Activated CD8-positive, alpha-beta memory T cell treated with anti-CD3 and anti-CD28 coated beads, Interleukin-2, amount 10 ng/mL, durations not matched to agents 7 days and 5 days (primary cell): ENCODE results near the gene ATP6V1G1. TPM values are rescaled to one million over a fixed set of nuclear protein-coding genes. Genes with fewer than 3 reads are reported as not detected.

Experiments used
- ATAC-seq: fragments of 150-1000 bp; cut with Tn5 transposase; one replicate; pipeline ENCODE4 v1.10.0; 2021; ENCODE audit warnings: moderate library complexity
- CTCF ChIA-PET: fragments of 350-600 bp; sonication (Branson Sonifier 250); formaldehyde crosslinking; loops from one replicate; lab custom pipeline; 2021; ENCODE audit warnings: antibody characterized with exemption; lab: Charles Lee
- DNase-seq: peaks from one replicate; pipeline ENCODE4 v3.0.0-alpha.2; 2020
- H3K27ac Mint-ChIP-seq: one replicate; pipeline ENCODE4 v1.8.0; 2021; ENCODE audit warnings: mild to moderate bottlenecking, mixed read lengths
- H3K27me3 Mint-ChIP-seq: one replicate; pipeline ENCODE4 v1.8.0; 2021; ENCODE audit warnings: mixed read lengths
- H3K36me3 Mint-ChIP-seq: one replicate; pipeline ENCODE4 v1.8.0; 2021; ENCODE audit warnings: mild to moderate bottlenecking, mixed read lengths
- H3K4me1 Mint-ChIP-seq: one replicate; pipeline ENCODE4 v1.8.0; 2021; ENCODE audit warnings: mixed read lengths
- H3K4me3 Mint-ChIP-seq: one replicate; pipeline ENCODE4 v1.8.0; 2021; ENCODE audit warnings: mild to moderate bottlenecking, moderate library complexity, mixed read lengths
- H3K9me3 Mint-ChIP-seq: one replicate; pipeline ENCODE4 v1.8.0; 2022; ENCODE audit warnings: low read depth, mixed read lengths
- total RNA-seq, 2 experiments: library from RNA; stranded (reverse); gene quantifications; one replicate each; pipeline ENCODE4 v1.2.3, GENCODE V29; 2021

ATP6V1G1 gene
- total RNA-seq, 2 experiments from 2014 or later = 62.4 to 66.7 TPM

DNA sequence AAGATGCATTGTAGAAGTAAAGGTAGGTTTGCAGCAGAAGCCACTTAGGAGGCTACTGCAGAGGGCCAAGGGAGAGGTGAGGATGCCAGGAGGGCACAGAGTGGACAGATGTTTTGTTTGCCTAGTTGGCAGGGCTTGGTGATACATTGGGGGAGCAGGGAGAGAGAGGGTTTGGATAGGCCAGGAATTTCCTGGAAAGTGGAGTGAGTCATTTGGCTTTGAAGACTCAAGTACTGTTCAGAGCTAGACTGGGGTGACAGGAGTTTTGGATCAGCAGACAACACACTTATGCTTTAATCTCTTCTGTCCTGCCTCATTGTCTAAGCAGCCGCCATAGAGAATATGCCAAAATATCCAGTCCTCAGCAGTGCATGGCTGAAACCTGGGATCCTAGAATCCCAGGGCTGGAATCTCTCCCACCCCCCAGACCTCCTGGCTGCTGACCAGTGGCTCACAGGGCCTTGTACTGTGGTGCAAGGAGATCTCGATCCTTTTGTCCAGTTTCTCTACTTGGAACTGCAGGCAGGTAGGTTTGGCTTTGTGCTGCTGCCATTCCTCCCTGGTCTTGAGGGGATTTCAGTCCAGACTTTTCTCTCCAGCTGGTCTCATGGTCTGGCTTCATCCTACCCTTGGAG is 34.5 kb downstream of the ATP6V1G1 start:
- Mint-ChIP-seq H3K4me1 (peaks cover 13% of the 10 kb centered on the region), H3K36me3 (peaks cover 38% of the 10 kb centered on the region), H3K4me3 (no peak overlapping the region), H3K9me3 (no peaks in the 10 kb centered on the region), H3K27ac (no peak overlapping the region), H3K27me3 (no peaks in the 10 kb centered on the region)
- CTCF ChIA-PET = interaction anchor here (1.1 kb wide), 1 partner anchor 111 kb away, joined by 3 read pairs; no protein-coding TSS in a partner anchor
- no peak for DNase-seq
- ATAC-seq = no peak

DNA sequence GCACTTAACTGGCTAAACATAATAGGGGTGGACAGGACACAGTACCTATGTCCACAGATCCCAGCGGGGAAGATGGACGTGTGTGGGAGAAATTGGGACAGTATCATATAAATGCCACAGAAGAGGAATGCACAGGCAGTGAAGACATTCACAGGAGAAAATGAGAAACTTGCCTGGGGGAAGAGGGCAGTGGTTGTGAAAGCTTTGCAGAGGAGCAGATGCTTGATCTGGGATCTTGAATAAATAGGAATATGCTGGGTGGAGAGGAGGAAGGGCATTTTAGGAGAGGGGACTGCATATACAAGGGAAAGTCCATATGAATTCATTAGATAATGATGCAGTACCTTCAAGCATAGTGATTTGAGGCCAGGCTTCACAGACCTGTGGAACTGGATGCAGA is 37.1 kb downstream of the ATP6V1G1 start:
- CTCF ChIA-PET = interaction anchor here (1.4 to 1.5 kb wide), 2 partner anchors 19 to 29 kb away, joined by 3 to 5 read pairs; no protein-coding TSS in a partner anchor
- Mint-ChIP-seq H3K9me3 (no peaks in the 10 kb centered on the region), H3K36me3 (peaks cover 31% of the 10 kb centered on the region), H3K4me3 (no peak overlapping the region), H3K4me1 (peaks cover 2% of the 10 kb centered on the region), H3K27me3 (no peaks in the 10 kb centered on the region), H3K27ac (no peak overlapping the region)
- DNase-seq (no peak), ATAC-seq (no peak)

DNA sequence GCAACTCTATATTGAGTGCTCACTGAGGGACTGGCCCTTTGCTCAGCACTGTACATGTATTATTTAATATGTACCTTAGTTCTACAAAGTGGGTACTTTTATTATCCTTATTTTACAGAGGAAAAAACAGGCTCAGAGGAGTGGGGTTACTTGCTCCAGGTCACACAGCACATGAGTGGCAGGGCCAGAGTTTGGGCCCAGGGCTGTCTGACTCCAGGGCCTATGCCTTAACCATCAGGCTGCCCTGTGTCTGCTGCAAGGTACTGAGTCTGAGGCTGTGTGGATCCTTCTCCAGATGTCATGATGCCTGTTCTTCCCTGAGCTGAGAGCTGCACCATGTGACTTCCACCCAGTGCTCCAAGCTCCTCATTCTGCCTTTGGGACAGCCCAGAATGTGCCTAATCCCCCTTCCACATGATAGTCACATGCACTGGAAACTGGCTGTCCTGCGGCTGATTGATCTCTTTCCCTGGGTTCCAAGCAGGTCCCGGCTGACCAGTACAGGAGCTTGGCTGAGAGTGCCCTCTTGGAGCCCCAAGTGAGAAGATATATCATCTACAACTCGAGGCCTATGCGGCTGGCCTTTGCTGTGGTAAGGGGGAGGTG is 38.9 kb downstream of the ATP6V1G1 start:
- H3K9me3 Mint-ChIP-seq = no peaks in the 10 kb centered on the region
- peaks cover 35% of the 10 kb centered on the region for H3K36me3 Mint-ChIP-seq

DNA sequence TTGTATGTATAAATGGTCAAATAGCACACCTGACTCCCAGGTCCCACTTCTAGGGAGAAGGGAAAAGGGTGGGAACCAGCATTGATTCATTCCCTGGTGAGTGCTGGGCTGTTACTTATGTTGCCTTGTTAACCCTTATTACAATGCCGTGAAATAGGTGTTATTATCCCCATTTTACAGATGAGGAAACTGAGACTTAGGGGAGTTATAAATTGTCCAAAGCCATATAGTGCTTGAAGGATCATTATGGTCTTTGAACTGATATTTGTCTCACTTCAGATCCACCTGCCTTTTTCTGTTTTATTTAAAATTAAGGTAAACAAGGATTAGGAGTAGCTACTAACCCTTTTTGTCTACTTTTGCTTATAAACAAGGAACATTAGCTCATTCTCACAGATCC is 40.0 kb downstream of the ATP6V1G1 start:
- ATAC-seq (no peak), DNase-seq (no peak)
- Mint-ChIP-seq H3K36me3 (peaks cover 27% of the 10 kb centered on the region), H3K27ac (no peak overlapping the region), H3K27me3 (no peaks in the 10 kb centered on the region), H3K9me3 (no peaks in the 10 kb centered on the region), H3K4me3 (no peak overlapping the region), H3K4me1 (no peaks in the 10 kb centered on the region)
- CTCF ChIA-PET = interaction anchor here (1.7 kb wide), 1 partner anchor 11 kb away, joined by 4 read pairs; no protein-coding TSS in a partner anchor

More for the DNA sequence above, 38.9 kb downstream of the ATP6V1G1 start:
- H3K4me3 Mint-ChIP-seq = no peak overlapping the region
- CTCF ChIA-PET = interaction anchor here (1.4 to 1.7 kb wide), 2 partner anchors 10 to 17 kb away, joined by 3 to 4 read pairs; no protein-coding TSS in a partner anchor
- no peak for ATAC-seq
- no peak for DNase-seq
- H3K4me1 Mint-ChIP-seq = no peaks in the 10 kb centered on the region
- no peak overlapping the region for H3K27ac Mint-ChIP-seq
- no peaks in the 10 kb centered on the region for H3K27me3 Mint-ChIP-seq

DNA sequence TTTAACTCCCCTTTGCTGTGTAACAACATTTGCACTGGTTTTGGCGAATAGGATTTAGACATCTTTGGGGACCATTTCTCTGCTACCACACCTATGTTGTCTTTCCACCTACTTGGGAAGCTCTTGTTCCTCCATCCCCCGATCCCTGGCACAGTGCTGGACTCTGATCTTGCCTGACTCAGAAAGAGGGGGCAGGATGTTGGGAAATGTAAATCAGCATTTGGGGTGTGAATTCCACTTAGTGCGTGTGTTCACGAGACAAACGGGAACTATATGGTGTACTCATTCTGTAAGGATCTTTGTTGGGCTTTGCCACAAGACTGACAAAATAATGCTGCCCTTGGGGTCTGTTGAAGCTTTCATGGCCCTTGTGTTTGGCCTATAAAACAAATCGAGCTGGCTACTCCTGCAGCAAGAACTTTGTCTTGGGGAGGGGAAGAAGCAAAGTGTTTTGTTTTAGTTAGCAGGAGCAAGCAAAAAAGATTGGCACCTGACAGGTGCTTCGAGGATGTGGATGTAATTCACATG is 42.1 kb downstream of the ATP6V1G1 start:
- ATAC-seq (no peak), DNase-seq (no peak)
- Mint-ChIP-seq H3K9me3 (no peaks in the 10 kb centered on the region), H3K4me1 (no peaks in the 10 kb centered on the region), H3K36me3 (peaks cover 29% of the 10 kb centered on the region), H3K4me3 (no peak overlapping the region), H3K27me3 (no peaks in the 10 kb centered on the region), H3K27ac (no peak overlapping the region)
- CTCF ChIA-PET = interaction anchor here (1.0 kb wide), 1 partner anchor 125 kb away, joined by 3 read pairs; no protein-coding TSS in a partner anchor

DNA sequence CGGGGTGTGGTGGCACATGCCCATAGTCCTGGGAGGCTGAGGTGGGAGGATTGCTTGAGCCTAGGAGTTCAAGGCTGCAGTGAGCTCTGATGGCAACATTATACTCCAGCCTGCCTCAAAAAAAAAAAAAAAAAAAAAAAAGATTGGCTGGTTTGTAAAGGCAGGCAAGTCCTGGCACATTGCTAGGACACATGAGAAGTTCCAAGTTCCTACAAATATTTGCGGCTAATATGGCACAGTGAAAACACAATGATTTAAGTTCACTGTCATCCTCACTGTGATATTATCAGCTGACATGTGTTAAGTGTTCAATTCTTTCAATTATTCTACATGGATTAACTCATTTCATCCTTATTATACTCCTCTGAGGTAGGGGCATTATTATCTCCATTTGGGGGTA is 43.6 kb downstream of the ATP6V1G1 start:
- CTCF ChIA-PET = no interaction called here
- H3K4me1 Mint-ChIP-seq = no peaks in the 10 kb centered on the region
- no peak overlapping the region for H3K27ac Mint-ChIP-seq
- H3K36me3 Mint-ChIP-seq = peaks cover 33% of the 10 kb centered on the region
- no peak overlapping the region for H3K4me3 Mint-ChIP-seq
- ATAC-seq = no peak
- DNase-seq = no peak
- H3K27me3 Mint-ChIP-seq = no peaks in the 10 kb centered on the region
- no peaks in the 10 kb centered on the region for H3K9me3 Mint-ChIP-seq

DNA sequence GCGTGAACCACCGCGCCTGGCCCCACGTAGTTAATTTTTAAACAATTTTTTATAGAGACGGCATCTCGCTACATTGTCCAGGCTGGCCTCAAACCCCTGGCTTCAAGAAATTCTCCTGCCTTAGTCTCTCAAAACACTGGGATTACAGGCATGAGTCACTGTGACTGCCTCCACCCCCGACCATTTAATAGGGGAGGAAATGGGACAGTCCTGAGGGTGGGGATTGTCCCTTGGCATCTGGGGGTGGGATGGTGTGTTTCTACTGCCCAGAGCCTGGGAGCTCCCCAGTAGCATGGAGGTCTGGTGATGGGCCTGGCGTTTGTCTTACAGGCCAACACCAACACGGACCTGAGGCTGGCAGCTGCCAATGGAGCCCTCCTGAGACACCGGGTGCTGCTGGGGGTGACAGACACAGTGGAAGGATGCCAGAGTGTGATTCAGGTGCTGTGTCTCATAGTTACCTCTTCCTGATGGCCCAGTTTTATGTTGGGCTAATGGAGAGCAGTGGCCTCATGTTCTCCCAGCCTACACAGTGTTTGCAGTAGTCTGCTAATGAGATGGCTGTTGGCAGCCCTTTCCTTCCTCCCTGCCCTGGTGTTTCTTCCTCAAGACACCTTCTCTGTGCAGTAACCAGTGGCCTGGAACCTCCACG is 46.0 kb downstream of the ATP6V1G1 start:
- Mint-ChIP-seq H3K36me3 (peaks cover 33% of the 10 kb centered on the region), H3K4me3 (no peak overlapping the region), H3K27ac (no peak overlapping the region), H3K4me1 (no peaks in the 10 kb centered on the region), H3K27me3 (no peaks in the 10 kb centered on the region), H3K9me3 (no peaks in the 10 kb centered on the region)
- no peak for DNase-seq
- CTCF ChIA-PET = no interaction called here
- ATAC-seq = no peak

DNA sequence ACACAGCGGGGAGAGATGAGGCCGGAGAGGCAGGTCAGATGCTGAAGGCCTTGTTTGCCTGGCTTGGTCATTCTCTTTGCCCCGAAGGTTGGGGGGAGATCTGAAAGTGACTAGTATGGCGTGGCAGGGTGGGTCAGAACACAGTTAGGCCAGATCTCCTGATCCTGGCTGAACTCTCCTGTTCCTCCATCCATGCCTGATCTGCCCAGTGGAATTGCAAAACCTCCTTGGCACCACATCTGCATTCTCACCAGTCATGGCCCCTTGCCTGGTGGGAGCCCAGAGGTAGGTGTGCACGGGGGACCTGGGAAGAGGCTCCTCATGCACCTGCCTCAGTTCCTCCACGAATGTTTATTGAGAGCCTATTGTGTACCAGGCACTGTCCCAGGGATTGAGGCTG is 46.8 kb downstream of the ATP6V1G1 start:
- DNase-seq = no peak
- CTCF ChIA-PET = no interaction called here
- H3K4me1 Mint-ChIP-seq = no peaks in the 10 kb centered on the region
- no peaks in the 10 kb centered on the region for H3K9me3 Mint-ChIP-seq
- H3K27me3 Mint-ChIP-seq = no peaks in the 10 kb centered on the region
- no peak for ATAC-seq
- H3K36me3 Mint-ChIP-seq = peaks cover 30% of the 10 kb centered on the region
- no peak overlapping the region for H3K27ac Mint-ChIP-seq
- no peak overlapping the region for H3K4me3 Mint-ChIP-seq

DNA sequence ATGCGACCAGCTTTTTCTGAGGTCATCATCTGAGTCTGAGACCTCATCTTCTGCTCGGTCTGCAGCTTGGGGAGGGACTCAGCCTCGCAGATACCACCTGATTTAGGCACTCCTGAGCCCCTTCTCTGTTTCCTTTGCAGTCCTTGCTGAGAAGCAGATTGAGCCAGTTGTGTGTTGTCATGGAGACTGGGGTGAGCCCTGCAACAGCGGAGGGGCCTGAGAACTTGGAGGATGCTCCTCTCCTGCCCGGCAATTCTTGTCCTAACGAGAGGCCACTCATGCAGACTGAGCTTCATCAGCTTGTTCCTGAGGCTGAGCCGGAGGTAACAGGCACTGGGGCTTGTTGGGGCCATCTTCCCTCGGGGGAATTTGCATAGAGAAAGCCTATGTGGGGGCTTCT is 50.8 kb downstream of the ATP6V1G1 start:
- no peaks in the 10 kb centered on the region for H3K27me3 Mint-ChIP-seq
- no peaks in the 10 kb centered on the region for H3K9me3 Mint-ChIP-seq
- no peak overlapping the region for H3K27ac Mint-ChIP-seq
- H3K4me3 Mint-ChIP-seq = no peak overlapping the region
- no peaks in the 10 kb centered on the region for H3K4me1 Mint-ChIP-seq
- ATAC-seq (no peak), DNase-seq (no peak)
- peaks cover 27% of the 10 kb centered on the region for H3K36me3 Mint-ChIP-seq
- CTCF ChIA-PET = interaction anchor here (1.2 to 4.2 kb wide), 2 partner anchors 14 to 131 kb away, joined by 3 to 20 read pairs; no protein-coding TSS in a partner anchor

DNA sequence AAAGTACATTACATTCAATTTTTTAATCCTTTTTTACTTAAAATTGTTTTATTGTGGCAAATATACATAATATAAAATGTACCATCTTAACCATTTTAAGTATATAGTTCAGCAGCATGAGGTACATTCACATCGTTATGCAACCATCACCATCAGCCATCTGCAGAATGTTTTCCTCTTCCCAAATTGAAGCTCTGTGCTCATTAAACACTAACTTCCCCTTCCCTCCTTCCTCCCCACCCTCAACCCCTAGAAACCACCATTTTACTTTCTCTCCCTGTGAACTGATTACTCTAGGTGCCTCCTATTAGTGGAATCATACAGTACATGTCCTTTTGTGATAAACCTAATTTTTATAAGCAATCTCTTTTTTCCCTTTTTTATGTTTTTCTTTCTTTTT is 54.4 kb downstream of the ATP6V1G1 start:
- no peak for DNase-seq
- CTCF ChIA-PET = interaction anchor here (0.7 to 1.1 kb wide), 3 partner anchors 12 to 236 kb away, joined by 3 read pairs; no protein-coding TSS in a partner anchor
- H3K36me3 Mint-ChIP-seq = peaks cover 41% of the 10 kb centered on the region
- no peak for ATAC-seq
- H3K27ac Mint-ChIP-seq = no peak overlapping the region
- no peaks in the 10 kb centered on the region for H3K9me3 Mint-ChIP-seq
- no peaks in the 10 kb centered on the region for H3K27me3 Mint-ChIP-seq
- no peaks in the 10 kb centered on the region for H3K4me1 Mint-ChIP-seq
- no peak overlapping the region for H3K4me3 Mint-ChIP-seq

DNA sequence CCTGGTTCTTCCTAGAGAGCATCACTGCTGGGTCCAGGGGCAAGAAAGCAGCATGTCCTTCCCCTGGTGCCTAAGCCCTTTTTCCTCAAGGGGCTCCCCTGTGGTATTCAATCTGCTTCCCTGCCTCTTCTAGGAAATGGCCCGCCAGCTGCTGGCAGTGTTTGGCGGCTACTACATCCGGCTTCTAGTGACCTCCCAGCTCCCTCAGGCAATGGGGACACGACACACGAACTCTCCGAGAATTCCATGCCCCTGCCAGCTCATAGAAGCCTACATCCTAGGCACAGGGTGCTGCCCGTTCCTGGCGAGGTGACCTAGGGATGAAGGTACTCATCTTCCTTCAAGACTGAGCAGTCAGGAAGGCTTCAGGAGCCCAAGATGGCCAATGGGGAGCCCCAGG is 55.4 kb downstream of the ATP6V1G1 start:
- no peak for ATAC-seq
- DNase-seq = no peak
- peaks cover 42% of the 10 kb centered on the region for H3K36me3 Mint-ChIP-seq
- no peaks in the 10 kb centered on the region for H3K9me3 Mint-ChIP-seq
- no peaks in the 10 kb centered on the region for H3K4me1 Mint-ChIP-seq
- CTCF ChIA-PET = interaction anchor here (0.7 to 1.2 kb wide), 2 partner anchors 17 to 238 kb away, joined by 3 read pairs; no protein-coding TSS in a partner anchor
- H3K27ac Mint-ChIP-seq = no peak overlapping the region
- no peaks in the 10 kb centered on the region for H3K27me3 Mint-ChIP-seq
- no peak overlapping the region for H3K4me3 Mint-ChIP-seq

DNA sequence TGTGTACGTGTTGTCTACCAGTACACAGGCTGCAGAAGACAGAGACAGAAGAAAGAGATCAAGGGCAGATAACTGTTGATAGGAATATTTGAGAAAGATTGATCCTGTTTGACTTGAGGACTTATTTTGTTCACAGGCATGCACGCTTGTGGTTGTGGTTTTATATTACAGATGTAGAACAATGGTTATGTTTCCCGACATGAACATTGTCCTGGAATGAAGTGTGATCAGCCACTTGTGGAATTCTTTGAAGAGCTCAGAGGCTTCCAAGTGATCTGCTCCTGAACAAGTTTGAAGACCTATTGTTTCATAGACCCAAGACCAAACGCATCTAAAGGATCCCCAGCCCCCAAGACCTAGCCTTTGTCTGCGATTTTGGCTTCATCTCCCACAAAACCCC is 56.3 kb downstream of the ATP6V1G1 start:
- CTCF ChIA-PET = interaction anchor here (1.2 to 1.9 kb wide), 3 partner anchors 10 to 238 kb away, joined by 3 to 5 read pairs (median 5); no protein-coding TSS in a partner anchor
- Mint-ChIP-seq H3K9me3 (no peaks in the 10 kb centered on the region), H3K4me3 (no peak overlapping the region), H3K4me1 (no peaks in the 10 kb centered on the region), H3K36me3 (peaks cover 49% of the 10 kb centered on the region), H3K27me3 (no peaks in the 10 kb centered on the region), H3K27ac (no peak overlapping the region)
- ATAC-seq (no peak), DNase-seq (no peak)
